Heart left ventricle (tissue), 13 donors: Measurements from ENCODE around the gene SORBS1.

Source experiments
- CTCF ChIP-seq, 12 donors: fragments of 200-600 bp; sonication (generic) in 4 of 12; IDR thresholded peaks; one replicate each; pipeline versions ENCODE4 v1.5.0 to v1.8.0; 2018 to 2022; ENCODE audit warnings: antibody characterized with exemption in 12 of 12, mild to moderate bottlenecking in 5 of 12
- POLR2A ChIP-seq, 2 donors: fragments of 450-650 bp; IDR thresholded peaks; one replicate each; pipeline ENCODE4 v1.6.1; 2017; ENCODE audit warnings: antibody characterized with exemption in 2 of 2, mild to moderate bottlenecking in 2 of 2, moderate library complexity in 2 of 2
- donor health status: ischemic (EF 13 %, LVEDD 7.1; RV severe dilation, severe dysfunction).
- donor health status: DM: no; HTN: yes; CAD: no.
- donor health status: DM: no; HTN: no; CAD: no.
- donor health status: ischemic (EF 25% LVEDD 6.9; RV normal size, moderate dysfunction).
- donor health status: ischemic (EF 25% LVEDD 5.7; RV mildly dilated, moderate dysfunction).
- donor health status: ischemic (EF 35%, LVEDD 5.7; RV mildly dilated, moderate dysfunction).
- donor health status: nonischemic (EF 11% LVEDD 7.7; RV severe dilation, severe dysfunction).
- donor health status: DM: yes; HTN: yes; CAD: no.
- donor health status: PGD.
- donor health status: ischemic (EF 29% LVEDD 5.4; RV normal size, mild dysfunction).
- donor health status: nonischemic (EF 23%, LVEDD 6.1; RV moderate dilation, normal function).

GRCh38 chr10:95502377-95502776 lies 58.8 kb downstream of the SORBS1 start:
- peak in 1 of 12 donors; percentile 7 for TF ChIP-seq CTCF (IDR thresholded peaks at IDR 0.05)
- TF ChIP-seq POLR2A (IDR thresholded peaks at IDR 0.05), result no peak
